HepG2 (cell line): ENCODE results near the gene ADGRG1. TPM values are rescaled to one million over a fixed set of nuclear protein-coding genes. Genes with fewer than 3 reads are reported as not detected.

Experiments used
- ARNT ChIP-seq: fragments of 450-650 bp; IDR thresholded peaks from 2 replicates; pipeline ENCODE4 v1.6.1; 2017
- BORCS8-MEF2B ChIP-seq: sonication (generic); formaldehyde crosslinking; IDR thresholded peaks from 2 replicates; pipeline ENCODE4 v1.8.0; 2022; ENCODE audit warnings: mild to moderate bottlenecking, missing genetic modification reagents
- HDAC1 ChIP-seq: sonication (generic); formaldehyde crosslinking; IDR thresholded peaks from 2 replicates; pipeline ENCODE4 v1.5.1; 2020; ENCODE audit warnings: mild to moderate bottlenecking, missing genetic modification reagents
- NBN ChIP-seq: fragments of 450-650 bp; conservative IDR thresholded peaks from 2 replicates; pipeline ENCODE4 v1.6.1; 2017
- NFYB ChIP-seq: sonication (generic); formaldehyde crosslinking; IDR thresholded peaks from 2 replicates; pipeline ENCODE4 v1.4.0; 2020; ENCODE audit warnings: missing genetic modification reagents
- NONO ChIP-seq, 2 experiments: fragments of 450-650 bp in 1 of 2; sonication (generic) in 1 of 2; formaldehyde crosslinking in 1 of 2; IDR thresholded peaks in 1 of 2; conservative IDR thresholded peaks in 1 of 2; 2 replicates each; pipeline versions ENCODE4 v1.6.1 to v1.8.0; 2017 to 2022; ENCODE audit warnings: mild to moderate bottlenecking in 1 of 2, missing genetic modification reagents in 1 of 2, moderate library complexity in 1 of 2
- ONECUT2 ChIP-seq: sonication (generic); formaldehyde crosslinking; IDR thresholded peaks from 2 replicates; pipeline ENCODE4 v1.4.0; 2020; ENCODE audit warnings: missing genetic modification reagents
- REPIN1 ChIP-seq: sonication (generic); formaldehyde crosslinking; IDR thresholded peaks from 2 replicates; pipeline ENCODE4 v1.8.0; 2022; ENCODE audit warnings: missing genetic modification reagents, low read depth, mild to moderate bottlenecking, borderline replicate concordance
- SATB2 ChIP-seq: sonication (generic); formaldehyde crosslinking; IDR thresholded peaks from 2 replicates; pipeline ENCODE4 v1.5.0; 2020; ENCODE audit warnings: missing genetic modification reagents
- TEAD2 ChIP-seq: sonication (generic); formaldehyde crosslinking; IDR thresholded peaks from 2 replicates; pipeline ENCODE4 v1.9.0; 2021; ENCODE audit warnings: missing genetic modification reagents
- U2AF2 ChIP-seq: fragments of 200-400 bp; formaldehyde crosslinking; IDR thresholded peaks from 2 replicates; pipeline ENCODE4 v1.6.1; 2017; ENCODE audit warnings: low read depth, mild to moderate bottlenecking, low read length
- ZFP37 ChIP-seq: sonication (generic); formaldehyde crosslinking; IDR thresholded peaks from 2 replicates; pipeline ENCODE4 v1.4.0; 2020; ENCODE audit warnings: missing genetic modification reagents, borderline replicate concordance
- ZNF17 ChIP-seq: sonication (generic); formaldehyde crosslinking; IDR thresholded peaks from 2 replicates; pipeline ENCODE4 v1.5.0; 2020; ENCODE audit warnings: mild to moderate bottlenecking, missing genetic modification reagents
- ZNF24 ChIP-seq: fragments of 450-650 bp; IDR thresholded peaks from 2 replicates; pipeline ENCODE4 v1.6.1; 2017; ENCODE audit warnings: antibody characterized with exemption, mild to moderate bottlenecking
- ZNF468 ChIP-seq: sonication (generic); formaldehyde crosslinking; IDR thresholded peaks from 2 replicates; pipeline ENCODE4 v1.8.0; 2022; ENCODE audit warnings: mild to moderate bottlenecking, moderate library complexity, missing genetic modification reagents
- ZNF557 ChIP-seq: sonication (generic); formaldehyde crosslinking; IDR thresholded peaks from 2 replicates; pipeline ENCODE4 v1.4.0; 2020; ENCODE audit warnings: missing genetic modification reagents
- ZNF75D ChIP-seq: sonication (generic); formaldehyde crosslinking; IDR thresholded peaks from 2 replicates; pipeline ENCODE4 v1.8.1; 2023; ENCODE audit warnings: missing genetic modification reagents, mild to moderate bottlenecking, borderline replicate concordance
- polyA plus RNA-seq, 8 experiments: library from polyadenylated mRNA; depleted of rRNA in 3 of 8; stranded (reverse) in 7 of 8; unstranded in 1 of 8; fragments of >200 nt; fragmentation: Illumina TruSeq in 4 of 8; extraction: Trizol in 4 of 8; gene quantifications; 2 replicates each; pipeline versions ENCODE4 v1.2.1 to v1.2.3, GENCODE V29; 2011 to 2016; ENCODE audit warnings: low read depth in 4 of 8, missing spikeins in 1 of 8, mixed read lengths in 1 of 8; ENCODE audit not compliant: insufficient read depth in 1 of 8
- total RNA-seq, 5 experiments: library from RNA; depleted of rRNA; stranded (reverse); fragments of >200 nt; fragmentation: Illumina TruSeq; extraction: Trizol; gene quantifications; 2 replicates each; pipeline ENCODE4 v1.2.3, GENCODE V29; 2016; ENCODE audit warnings: low read depth in 1 of 5
- TF ChIP-seq, protein P1 (sequence below): sonication (generic); IDR thresholded peaks from 2 replicates; pipeline ENCODE4 v1.6.1; 2016; ENCODE audit warnings: low read depth, borderline replicate concordance
- TF ChIP-seq, protein P2 (sequence below): conservative IDR thresholded peaks from 2 replicates; pipeline ENCODE4 v1.6.1; 2018; ENCODE audit warnings: missing genetic modification reagents
- TF ChIP-seq, protein P3 (sequence below): sonication (generic); formaldehyde crosslinking; IDR thresholded peaks from 2 replicates; pipeline ENCODE4 v1.4.0; 2020; ENCODE audit warnings: low read depth, mild to moderate bottlenecking, missing genetic modification reagents
- TF ChIP-seq, protein P4 (sequence below), 2 experiments: sonication (generic) in 1 of 2; formaldehyde crosslinking in 1 of 2; IDR thresholded peaks; 2 replicates each; pipeline versions ENCODE4 v1.4.0 to v1.6.1; 2018 to 2020; ENCODE audit warnings: missing genetic modification reagents in 2 of 2, borderline replicate concordance in 1 of 2, low read depth in 1 of 2, mild to moderate bottlenecking in 1 of 2, missing biosample characterization in 1 of 2

The ADGRG1 gene
- total and polyA plus RNA-seq, 2 of the 13 experiments (the other 11 are each of a cell fraction or from before 2014, with no cell fraction given), result 2.7 to 5.9 TPM

DNA sequence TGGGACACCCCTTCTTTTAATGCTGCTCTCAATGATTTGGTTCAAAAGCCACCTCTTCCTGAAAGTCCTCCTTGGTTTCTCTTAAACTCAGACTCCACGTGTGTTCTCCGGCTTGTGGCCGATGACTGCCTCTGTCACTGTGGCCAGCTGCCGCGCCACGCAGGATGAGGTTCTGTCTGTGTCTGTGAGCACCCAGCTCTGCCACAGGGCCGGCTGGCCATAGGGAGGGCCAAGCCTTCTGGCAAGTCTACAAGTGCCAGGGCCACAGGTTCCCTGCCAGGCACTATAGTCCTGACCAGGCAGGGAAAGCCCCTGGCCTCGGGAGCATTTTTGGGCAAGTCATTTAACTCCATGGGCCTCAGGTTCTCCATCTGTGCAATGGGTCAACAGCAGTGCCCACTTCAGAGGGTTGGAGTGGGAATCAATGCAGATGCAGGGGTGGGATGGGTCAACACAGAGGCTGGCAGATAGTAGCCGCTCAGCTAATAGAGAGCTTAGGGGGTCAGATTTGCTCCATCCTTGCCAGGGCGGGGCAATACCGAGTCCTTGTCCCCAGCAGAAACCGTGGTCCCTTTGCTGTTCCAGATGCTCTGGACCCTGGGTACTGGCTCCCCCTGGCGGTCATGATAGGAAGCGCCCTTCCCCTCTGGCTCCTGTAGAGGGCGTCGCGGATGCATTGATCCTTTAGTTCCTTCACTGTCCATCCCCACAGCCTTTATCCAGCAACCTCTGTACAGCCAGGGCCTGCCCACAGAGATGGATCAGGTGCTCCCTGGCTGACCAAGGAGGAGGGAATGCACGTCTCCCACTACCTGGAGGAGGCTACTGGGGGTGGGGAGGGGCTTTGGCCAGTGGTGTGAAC is 20.4 kb downstream of the ADGRG1 start (continued):
- TF ChIP-seq NONO (IDR thresholded peaks at IDR 0.05) (no peak), NONO (CRISPR knock-in tag; conservative IDR thresholded peaks at IDR 0.05) (peak; percentile 90), HDAC1 (no peak), ZNF17 (CRISPR knock-in tag) (no peak), ONECUT2 (peak; percentile 74; the same call in 1 of the 2 replicates), ZNF75D (CRISPR knock-in tag) (no peak), ARNT (no peak), ZNF468 (CRISPR knock-in tag) (no peak), ZNF24 (0 out of 2 replicates have a peak, but pooled peaks have one; percentile 15), TEAD2 (CRISPR knock-in tag) (peak; percentile 48; the same call in 1 of the 2 replicates), BORCS8-MEF2B (CRISPR knock-in tag) (peak; percentile 92), NBN (no peak), ZNF557 (CRISPR knock-in tag) (0 out of 2 replicates have a peak, but pooled peaks have one; percentile 45), NFYB (peak; percentile 40; the same call in 1 of the 2 replicates), ZFP37 (CRISPR knock-in tag) (0 out of 2 replicates have a peak, but pooled peaks have one; percentile 29), U2AF2 (no peak), REPIN1 (CRISPR knock-in tag) (peak; percentile 95), SATB2 (CRISPR knock-in tag) (no peak)
- TF ChIP-seq, protein P1, sequence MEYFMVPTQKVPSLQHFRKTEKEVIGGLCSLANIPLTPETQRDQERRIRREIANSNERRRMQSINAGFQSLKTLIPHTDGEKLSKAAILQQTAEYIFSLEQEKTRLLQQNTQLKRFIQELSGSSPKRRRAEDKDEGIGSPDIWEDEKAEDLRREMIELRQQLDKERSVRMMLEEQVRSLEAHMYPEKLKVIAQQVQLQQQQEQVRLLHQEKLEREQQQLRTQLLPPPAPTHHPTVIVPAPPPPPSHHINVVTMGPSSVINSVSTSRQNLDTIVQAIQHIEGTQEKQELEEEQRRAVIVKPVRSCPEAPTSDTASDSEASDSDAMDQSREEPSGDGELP, result no peak
- TF ChIP-seq, protein P2, sequence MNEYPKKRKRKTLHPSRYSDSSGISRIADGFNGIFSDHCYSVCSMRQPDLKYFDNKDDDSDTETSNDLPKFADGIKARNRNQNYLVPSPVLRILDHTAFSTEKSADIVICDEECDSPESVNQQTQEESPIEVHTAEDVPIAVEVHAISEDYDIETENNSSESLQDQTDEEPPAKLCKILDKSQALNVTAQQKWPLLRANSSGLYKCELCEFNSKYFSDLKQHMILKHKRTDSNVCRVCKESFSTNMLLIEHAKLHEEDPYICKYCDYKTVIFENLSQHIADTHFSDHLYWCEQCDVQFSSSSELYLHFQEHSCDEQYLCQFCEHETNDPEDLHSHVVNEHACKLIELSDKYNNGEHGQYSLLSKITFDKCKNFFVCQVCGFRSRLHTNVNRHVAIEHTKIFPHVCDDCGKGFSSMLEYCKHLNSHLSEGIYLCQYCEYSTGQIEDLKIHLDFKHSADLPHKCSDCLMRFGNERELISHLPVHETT (CRISPR knock-in tag), result 0 out of 2 replicates have a peak, but pooled peaks have one; percentile 58
- TF ChIP-seq, protein P3, sequence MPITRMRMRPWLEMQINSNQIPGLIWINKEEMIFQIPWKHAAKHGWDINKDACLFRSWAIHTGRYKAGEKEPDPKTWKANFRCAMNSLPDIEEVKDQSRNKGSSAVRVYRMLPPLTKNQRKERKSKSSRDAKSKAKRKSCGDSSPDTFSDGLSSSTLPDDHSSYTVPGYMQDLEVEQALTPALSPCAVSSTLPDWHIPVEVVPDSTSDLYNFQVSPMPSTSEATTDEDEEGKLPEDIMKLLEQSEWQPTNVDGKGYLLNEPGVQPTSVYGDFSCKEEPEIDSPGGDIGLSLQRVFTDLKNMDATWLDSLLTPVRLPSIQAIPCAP, result no peak
- TF ChIP-seq, protein P4, sequence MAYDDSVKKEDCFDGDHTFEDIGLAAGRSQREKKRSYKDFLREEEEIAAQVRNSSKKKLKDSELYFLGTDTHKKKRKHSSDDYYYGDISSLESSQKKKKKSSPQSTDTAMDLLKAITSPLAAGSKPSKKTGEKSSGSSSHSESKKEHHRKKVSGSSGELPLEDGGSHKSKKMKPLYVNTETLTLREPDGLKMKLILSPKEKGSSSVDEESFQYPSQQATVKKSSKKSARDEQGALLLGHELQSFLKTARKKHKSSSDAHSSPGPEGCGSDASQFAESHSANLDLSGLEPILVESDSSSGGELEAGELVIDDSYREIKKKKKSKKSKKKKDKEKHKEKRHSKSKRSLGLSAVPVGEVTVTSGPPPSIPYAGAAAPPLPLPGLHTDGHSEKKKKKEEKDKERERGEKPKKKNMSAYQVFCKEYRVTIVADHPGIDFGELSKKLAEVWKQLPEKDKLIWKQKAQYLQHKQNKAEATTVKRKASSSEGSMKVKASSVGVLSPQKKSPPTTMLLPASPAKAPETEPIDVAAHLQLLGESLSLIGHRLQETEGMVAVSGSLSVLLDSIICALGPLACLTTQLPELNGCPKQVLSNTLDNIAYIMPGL (CRISPR knock-in tag; IDR thresholded peaks at IDR 0.05; ENCODE audit: borderline replicate concordance in 1 of 2, low read depth in 1 of 2), result peak; percentile 97 to 98
